Effector CD4-positive, alpha-beta T cell (primary cell): ENCODE data around the gene LMO2.

ENCODE experiments used
- DNase-seq: peaks from one replicate; pipeline ENCODE4 v3.0.0-alpha.2; 2020

LMO2 gene

DNA sequence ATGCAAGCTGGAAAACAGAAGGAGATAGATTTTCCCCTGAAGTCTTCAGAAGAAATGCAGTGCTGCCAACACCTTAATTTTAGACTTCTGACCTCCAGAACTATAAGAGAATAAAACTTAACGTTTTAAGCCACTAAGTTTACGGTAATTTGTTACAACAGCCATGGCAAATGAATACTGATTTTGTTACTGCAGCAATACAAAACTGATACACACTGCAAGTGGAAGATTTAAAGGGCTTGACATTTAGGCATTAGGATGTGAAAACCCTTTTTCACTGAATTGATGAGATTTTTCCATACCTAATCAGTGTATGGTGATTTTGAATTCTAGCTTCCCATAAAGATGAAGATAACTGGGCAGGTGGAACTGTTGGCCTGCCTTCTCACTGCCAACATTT lies 22.1 kb upstream of the LMO2 start:
- no peak for DNase-seq

DNA sequence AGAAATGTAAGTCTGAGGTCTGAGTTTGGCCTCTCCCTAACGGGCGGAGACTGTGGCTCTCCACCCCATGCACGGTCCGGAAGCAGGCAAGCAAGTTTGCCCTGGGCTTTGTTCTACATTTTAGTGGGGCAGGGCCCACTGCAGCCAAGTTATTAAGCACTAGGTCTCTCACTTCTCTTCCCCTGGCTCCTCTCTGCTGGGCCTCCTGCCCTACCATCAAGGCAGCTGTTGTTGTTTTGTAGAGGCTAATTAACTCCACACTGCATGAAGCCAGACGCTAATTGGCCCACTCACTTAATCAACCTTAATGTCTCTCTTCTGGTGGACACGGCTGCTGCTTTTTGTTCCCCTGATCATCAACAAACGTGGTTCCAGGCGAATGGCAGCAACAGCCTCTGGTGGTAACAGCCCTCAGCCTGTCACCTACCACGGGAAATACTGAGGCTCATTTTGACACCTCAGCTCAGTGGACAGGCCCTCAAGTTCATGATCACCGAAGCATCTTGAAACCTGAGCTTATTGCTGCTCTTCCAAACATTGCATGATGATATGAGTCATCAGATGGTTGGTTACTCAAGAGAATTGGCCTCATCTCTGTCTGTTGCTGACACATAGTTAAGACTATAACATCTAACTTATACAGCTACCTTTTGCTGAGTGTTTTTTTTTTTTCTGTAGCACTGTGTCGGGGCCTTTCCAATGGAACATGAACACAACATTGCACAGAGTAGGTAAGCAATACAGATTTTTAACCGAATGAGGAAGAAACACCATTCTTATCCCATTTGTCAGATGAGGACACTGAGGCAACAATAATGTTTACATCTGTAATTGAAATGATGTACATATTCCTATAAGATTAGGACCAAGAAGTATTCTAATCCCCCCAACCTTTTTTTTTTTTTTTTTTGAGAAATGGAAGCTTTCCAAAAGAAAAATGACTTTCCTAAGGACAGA lies 20.8 kb upstream of the LMO2 start:
- DNase-seq: no peak

DNA sequence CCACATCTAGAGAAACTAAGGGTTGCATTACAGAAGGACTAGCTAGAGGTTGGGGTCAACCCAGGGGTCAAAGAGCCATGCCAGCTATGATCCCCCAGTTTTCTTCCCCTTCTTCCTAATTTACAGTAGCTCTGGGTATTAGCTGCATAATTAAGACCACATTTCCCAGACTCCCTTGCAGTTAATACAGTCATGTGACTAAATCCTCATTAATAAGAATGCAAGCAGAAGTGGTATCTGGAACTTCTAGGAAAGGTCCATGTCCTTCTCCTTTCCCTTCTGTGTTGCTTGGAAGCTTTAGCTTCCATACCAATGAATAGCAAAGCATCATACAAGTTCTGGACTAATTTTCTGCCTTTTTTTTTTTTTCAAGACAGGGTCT lies 19.1 kb upstream of the LMO2 start:
- no peak for DNase-seq

DNA sequence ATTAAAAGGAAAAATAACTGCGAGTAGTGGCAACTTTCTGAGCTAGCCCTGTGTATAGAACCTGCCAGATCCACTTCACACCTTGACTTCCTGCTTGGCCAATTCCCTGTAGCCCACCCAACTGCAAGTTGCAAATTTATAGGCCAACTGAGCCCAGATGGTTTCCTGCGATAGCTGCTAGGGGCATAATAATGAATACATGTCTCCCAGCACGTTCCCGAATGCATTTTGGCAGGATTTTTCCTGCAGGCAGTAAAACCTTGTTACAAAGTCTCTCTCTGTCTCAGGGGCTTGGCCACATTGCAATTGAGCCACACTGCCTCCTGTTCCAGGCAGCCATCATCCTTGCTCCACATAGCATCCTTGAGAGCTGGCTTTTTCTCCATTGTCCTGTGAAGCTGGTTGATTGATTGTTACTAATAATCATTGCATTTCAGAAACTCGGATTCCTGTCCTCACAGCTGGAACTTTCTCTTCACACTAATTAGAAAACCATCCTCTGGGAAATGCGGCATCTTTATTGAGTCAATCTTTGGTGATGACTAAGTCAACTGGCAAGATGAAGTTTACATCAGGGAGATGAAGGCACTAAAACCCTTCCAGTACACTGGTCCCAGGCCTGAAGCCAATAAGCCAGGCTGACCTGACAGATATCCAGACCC lies 18.6 kb upstream of the LMO2 start:
- DNase-seq: no peak

DNA sequence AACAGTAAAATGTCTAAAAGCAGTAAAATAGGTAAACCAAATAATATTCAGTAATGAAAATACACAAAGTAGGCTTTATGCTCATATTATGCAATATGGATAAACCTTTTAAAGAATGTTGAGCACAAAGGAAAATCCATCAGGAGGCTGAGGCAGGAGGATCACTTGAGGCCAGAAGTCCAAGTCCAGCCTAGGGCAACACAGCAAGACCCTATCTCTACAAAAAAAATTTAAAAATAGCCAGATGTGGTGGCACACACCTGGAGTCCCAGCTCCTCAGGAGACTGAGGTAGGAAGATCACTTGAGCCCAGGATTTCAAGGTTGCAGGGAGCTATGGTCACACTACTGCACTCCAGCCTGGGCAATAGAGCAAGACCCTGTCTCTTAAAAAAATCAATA lies 17.7 kb upstream of the LMO2 start:
- DNase-seq: no peak

DNA sequence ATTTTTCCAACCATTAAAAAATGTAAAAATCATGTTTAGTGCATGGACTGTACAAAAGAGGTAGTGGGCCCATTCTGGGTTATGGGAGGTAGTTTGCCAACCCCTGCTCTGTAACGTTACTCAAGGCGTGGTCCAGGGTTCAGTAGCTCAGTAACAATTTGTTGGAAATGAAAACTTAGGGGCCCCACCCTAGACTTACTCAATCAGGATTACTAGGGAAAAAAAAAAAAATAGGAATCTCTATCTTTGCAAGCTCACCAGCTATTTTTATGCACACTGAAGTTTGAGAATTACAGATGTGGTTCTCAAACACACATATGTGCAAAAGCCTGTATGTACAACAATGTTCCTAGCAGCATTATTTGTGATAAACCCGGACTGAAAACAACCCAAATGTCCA lies 17.3 kb upstream of the LMO2 start:
- DNase-seq: no peak

DNA sequence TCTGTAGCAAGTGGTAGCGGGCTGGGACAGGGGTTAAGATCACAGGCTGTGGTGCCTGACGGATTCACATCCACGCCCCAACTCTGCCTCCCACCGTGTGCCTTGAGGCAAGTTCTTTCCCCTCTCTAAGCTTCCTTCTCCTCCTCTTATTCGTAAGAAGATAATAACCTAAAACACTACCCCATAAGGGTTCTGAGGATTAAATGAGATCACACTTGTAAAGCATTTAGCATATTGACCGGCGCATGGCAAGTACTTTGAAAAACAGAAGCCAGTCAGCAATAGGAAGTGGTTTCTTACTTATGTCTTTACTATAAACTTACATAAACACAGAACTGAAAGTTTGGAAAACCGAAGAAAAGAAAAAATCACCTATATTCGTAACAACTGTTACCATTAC lies 15.5 kb upstream of the LMO2 start:
- no peak for DNase-seq

DNA sequence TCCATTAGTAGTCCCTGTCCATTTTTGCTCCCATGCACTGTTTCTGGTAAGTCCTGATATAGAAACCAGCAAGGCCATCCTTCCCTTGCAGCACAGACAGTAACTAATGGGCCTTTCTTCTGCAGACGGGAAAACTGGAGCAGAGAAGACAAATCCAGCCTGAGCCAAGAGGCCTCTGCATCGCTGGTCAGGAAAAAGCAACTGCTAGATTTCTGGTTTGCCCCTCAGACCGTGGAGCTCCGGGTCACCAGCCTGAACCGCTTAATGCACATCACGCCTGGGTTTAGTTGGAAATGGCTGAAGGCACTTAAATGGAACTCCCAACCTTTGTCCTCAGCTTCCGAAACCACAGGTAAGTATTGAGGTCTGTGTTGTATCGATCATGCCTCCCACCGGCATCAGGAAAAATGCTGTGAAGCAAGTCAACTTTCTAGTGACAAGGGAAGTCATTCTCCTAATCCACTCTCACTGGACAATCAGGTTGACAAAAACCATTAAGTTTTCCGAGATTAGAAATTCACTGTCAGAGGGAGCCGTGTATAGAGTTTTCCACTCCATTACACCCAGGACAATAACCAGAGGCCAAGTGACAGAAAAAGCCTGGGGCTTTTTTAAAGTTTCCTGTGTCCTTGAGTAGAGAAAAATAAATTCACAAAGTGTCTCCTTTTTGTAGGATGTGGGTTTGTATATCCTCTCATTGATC lies 14.8 kb upstream of the LMO2 start:
- DNase-seq: no peak

DNA sequence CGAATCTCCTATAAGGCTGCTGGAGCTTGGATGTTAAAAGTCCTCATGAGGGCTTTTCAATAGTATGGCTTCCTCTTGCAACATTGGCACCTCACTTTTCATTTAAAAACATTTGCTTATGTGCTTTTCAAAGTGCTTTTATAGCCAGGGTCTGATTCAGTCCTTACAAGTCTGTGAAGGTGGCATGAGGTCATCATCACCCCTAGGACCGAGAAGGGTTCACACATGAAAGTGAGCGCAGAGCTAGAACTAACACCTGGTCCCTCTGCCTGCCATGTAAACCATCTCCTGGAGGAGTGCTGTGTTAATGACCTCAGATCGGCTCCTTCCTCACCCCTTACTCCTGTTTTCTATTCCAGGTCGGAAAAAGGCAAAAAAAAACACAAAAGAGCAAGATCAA lies 12.2 kb upstream of the LMO2 start:
- no peak for DNase-seq

DNA sequence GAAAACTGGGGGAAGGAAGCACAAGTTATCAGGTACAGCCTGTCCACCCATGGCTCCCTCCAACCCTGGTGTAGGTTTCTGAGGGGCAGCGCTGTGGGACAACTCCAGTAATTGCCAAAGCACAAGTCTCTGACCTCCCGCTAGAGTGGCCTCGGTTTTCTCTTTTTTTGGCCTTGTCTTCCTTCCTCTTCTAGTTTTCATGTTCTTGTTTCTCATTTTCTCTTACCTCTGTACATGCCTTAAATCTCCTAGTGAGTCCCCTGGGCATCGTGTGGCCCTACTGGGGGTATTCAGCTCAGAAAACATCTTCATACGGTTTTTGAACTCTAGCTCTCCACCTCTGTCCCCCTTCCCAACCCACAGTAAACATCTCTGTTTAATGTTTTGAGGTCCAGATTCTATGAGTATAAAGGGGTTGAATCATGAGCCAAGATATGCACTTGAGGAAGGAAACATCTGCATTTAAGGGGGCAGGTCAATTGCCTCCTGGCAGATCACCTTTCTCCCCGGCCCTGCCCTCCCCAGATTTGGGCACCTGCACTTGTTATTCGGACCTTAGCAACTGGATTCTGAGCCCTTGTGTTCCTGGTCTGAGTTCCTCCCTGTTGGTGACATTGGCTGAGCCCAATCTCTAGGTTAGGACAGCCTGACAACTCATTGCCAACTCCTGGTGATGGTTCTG lies 8.4 kb upstream of the LMO2 start:
- no peak for DNase-seq

DNA sequence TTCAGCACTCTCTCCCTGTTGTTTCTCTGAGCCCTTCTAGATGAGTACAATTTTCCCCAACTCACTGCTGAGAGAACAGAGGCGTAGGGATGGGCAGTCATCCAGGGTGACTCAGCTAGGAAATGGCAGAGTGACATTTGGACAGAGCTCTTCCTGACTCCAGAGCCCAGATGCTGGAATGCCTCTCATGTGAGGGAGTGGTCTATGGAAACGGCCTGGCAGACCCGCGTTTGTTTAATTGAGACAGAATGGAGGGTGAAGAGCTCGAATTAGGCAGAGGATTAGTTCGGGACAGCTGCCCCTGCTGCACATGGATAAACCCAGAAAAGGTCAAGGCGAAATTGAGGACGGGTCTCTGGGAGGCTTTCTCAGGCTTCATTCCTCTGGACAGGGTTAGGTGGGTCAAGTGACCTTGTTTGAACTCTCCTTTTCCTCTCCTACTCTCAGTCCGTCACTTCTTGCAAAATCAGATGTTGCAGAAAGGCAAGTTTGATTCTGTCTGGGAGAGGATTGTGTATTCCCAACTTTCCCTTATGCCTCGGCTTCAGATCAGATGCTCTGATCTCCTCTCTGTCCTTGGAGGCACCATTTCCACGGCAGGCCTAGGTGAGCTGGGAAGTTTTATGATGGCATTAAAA lies 7.6 kb upstream of the LMO2 start:
- DNase-seq: no peak

DNA sequence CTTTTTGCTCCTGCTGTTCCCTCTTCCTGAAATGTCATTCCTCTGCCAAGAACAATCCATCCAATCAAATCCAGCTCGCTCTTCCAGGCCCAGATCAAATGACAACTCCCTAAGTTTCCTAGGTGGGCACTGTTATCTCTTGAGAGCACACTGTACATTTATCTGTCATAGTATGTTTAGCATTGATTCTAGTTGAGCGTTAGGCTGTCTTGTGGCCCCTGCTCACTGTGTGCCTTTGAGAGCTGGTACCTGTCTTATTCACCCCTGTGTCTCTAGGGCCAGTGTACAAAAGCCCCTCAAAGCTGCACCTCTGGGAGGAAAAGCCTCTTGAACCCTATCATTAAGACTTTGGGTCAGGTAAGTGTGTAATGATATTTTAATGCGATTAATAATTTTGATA lies 7.1 kb upstream of the LMO2 start:
- DNase-seq: no peak

DNA sequence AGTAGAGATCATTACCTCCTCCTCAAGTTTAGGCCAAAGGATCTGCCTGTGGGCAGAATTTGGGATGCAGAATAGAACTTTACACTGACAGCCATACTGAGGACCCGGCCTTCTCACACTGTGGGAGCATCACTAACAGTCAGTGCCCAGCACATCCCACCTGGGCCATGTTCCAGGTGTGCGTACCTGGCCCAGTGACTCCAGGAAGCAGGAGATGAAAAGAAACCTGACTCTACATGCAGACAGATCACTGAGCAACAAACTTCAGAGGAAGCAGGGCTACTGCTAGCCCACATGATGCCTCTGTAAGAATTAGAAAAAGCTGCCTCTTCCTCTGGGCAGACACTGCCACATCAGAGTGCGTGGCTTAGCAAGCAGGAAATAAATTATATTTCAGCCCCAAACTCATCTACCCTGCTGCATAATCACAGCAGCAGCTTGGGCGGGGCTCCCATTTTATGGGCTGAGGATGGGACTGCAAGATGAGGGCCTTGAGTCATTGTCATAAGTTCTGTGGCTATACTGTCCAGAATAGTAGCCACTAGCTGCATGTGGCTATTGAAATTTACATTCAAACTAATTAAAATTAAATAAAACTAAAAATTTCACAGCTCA lies 6.0 kb upstream of the LMO2 start:
- no peak for DNase-seq

DNA sequence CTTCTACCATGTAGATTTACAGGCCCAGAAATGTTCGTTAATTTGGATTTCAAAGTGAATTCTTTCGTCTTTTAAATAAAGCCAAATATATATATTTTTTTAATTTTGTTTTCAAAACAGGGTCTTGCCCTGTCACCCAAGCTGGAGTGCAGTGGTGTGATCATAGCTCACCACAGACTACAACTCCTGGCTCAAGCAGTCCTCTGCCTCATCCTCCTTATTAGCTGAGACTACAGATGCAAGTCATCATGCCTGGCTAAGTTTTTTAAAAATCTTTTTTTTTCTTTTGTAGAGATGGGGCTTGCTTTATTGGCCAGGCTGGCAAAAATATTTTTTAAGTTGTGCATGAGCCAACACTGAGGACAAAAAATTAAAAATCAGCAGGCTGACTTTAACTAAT lies 5.0 kb upstream of the LMO2 start:
- DNase-seq: no peak

DNA sequence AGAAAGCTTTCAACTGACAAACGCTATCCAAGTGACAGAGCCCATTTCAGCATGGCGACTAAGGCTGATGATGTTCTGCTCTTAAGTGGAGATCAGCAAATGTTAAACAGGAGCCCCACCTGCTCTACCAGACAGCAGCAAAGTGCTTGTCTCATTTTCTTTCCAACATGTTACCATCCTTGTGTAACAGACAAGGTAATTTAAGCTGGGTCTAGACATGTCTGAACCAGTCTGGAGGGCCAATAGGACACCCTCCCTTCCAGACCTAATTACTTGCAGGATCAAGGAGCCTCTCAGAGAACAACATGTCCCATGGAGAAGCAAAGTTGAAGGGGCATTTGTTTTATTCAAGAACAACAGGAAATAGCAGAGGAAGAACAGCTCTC lies 3.9 kb upstream of the LMO2 start:
- DNase-seq: no peak

DNA sequence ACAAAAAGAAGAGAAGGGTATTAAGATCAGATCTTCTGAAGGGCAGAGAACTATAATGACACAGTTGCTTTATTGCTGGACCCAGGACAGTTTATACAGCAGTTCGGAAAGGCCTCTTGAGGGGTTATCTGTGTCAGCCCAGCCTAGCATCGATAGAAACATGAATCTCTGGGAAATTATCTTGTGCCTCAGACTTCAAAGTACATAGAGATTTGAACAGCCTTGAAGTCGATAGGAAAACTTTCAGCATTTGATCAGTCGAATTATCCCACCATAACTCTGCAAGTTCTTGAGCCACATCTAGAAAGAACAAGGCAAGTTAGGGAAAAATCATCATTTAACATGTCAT lies 2.5 kb upstream of the LMO2 start:
- DNase-seq: no peak

DNA sequence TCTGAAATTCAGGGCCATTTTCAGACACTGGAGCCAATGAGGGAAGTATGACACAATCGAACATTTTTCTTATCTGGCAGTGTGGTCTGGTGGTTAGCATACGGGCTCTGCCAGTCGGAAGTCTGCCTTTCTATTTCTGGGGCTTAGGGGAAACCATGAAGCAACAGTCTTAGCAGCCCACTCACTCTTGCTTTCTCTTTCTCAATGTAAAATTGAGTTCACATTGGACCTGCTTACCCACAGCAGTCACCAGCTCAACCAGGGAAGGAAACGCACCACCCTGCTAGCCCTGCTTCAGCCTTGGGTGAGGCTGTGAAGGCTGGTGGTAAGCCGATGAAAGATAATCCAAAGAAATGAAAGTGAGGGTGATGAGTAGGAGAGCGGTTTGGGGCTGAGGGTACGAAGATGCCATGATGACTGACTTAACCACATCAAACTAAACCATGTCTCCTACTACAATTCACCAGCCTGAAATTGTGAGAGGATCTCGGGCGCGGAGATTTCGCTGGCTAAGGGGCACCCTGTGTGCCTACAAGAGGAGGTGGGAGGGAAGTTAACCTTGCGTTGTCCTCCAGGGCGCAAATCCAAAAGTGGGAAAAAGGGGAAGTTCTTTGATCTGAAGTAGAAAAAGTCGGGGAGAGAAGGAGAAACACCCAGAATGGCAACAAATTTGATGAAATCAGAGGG lies 2.0 kb upstream of the LMO2 start:
- DNase-seq: no peak

DNA sequence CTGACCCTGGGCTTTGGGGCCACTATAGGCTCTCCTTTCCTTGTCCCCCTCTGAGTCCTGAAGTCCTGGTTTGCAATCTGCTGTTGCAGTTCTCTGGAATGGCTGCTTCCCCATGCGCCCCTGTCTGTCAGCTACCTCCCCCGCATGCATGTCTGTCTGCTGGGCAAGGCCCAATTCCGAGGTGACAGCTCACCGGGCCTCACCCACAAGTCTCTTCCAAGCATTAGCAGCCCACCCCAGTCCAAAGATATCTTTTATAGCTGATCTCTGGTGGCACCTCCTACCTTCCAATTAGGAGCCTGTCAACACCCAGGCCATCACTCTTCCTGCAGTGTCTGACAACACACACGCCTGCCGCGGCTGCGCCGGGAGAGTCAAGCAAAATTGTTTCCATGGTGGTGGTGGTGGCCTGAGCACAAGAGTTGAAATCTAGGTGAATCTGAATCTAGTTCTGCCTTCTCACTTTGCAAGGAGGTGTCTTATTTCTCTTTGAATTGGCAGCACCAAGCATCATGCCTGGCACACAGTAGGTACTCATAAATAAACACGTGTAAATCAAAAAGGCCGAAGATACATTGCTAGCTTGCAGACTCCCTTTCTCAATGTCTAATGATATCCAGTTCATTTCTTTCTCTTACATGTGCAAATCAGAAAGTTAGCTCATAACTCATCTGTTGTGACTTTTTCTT lies 1.2 kb upstream of the LMO2 start:
- no peak for DNase-seq

DNA sequence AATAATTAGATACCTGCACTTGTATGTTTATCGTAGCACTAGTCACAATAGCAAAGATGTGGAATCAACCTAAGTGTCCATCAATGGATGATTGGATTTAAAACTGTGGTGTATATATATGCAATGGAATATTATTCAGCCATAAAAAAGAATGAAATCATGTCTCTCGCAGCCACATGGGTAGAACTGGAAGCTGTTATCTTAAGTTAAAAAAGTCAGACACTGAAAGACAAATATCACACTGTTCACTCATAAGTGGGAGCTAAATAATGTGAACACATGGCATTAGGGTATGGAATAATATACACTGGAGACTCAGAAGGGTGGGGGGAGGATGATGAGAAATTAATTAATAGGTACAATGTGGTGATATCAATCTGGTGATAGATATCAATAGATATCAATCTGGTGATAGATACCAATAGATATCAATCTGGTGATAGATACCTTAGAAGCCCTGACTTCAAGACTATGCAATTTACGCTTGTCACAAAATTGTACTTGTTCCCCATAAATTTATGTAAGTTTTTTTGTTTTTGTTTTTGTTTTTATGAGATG lies 2.0 kb downstream of the LMO2 start:
- no peak for DNase-seq

DNA sequence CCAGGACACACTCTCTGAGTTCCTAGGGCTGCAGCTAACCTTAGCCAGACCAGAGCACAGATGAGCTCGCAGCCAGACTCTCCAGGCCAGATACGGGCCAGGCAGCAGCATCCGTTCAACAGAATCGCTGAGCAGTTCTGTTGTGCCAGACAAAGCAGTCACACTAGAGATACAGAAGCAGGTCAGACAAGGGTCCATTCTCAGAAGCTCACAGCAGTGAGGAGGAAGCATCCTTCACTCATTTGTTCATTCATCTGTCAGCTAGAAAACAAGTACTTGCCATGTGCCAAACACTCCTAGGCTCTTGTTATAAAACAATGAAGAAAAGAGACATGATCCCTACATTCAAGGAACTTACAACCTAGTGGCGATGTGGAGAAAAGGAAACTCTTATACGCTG lies 2.6 kb downstream of the LMO2 start:
- no peak for DNase-seq

DNA sequence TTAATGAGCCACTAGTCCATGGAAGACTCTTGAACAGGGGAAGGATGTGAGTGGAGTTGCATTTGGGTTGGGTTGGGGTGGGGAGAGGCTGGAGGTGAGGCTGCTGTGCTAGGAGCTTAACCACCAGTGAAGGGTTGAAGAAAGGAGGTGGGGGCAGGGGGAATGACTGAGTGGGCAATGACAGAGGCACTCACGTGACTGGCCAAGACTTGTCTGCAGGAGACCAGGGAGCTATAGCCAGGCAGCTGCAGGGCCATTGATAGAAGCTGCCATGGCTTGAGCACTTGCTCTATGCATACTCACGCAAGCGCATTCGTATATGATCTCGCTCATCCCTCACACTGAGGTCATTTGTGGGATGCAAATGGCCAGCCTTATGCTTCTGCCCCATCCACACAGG lies 4.0 kb downstream of the LMO2 start:
- DNase-seq: no peak
